GM12865 (cell line): ENCODE data around the gene FAM117B.
"Not testable (repeated sequence)": the region's sequence is repeated elsewhere in the genome, so short reads cannot be mapped to it uniquely, and the experiment has no call there.

Experiments
- DNase-seq: peaks from one replicate; pipeline ENCODE4 v3.0.0; 2010; ENCODE audit warnings: low read depth
- H3K4me3 ChIP-seq: 2 replicates; pipeline ENCODE4 v1.5.1; 2011; ENCODE audit warnings: mild to moderate bottlenecking, low read depth, low read length, control low read depth
- TF ChIP-seq, protein P1 (sequence below): IDR thresholded peaks from 2 replicates; pipeline ENCODE4 v1.5.1; 2011; ENCODE audit warnings: low read length, control low read depth, low read depth, inconsistent platforms; ENCODE audit not compliant: insufficient read depth; ENCODE audit errors: missing control alignments

The FAM117B gene

DNA sequence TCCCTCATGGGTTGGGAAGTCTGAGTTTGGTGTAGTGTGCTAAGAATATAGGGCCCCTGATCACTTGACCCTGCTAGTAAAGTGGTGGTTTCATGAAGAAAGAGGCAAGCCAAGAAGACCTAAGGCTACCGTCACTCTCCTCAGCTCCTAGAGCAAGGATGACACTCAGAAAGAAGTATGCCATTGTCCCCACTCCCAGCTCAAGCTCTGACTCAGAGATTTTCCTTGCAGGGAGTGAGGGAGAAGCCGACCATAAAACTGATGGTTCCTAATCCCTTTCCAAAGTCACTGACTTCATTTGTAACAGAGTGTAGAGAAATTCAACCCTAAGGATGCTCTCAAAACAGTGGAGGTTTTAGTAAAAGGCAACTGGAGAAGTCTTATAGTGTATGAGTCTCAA is 155.9 kb downstream of the FAM117B start:
- no peak overlapping the region for H3K4me3 ChIP-seq
- TF ChIP-seq, protein P1, sequence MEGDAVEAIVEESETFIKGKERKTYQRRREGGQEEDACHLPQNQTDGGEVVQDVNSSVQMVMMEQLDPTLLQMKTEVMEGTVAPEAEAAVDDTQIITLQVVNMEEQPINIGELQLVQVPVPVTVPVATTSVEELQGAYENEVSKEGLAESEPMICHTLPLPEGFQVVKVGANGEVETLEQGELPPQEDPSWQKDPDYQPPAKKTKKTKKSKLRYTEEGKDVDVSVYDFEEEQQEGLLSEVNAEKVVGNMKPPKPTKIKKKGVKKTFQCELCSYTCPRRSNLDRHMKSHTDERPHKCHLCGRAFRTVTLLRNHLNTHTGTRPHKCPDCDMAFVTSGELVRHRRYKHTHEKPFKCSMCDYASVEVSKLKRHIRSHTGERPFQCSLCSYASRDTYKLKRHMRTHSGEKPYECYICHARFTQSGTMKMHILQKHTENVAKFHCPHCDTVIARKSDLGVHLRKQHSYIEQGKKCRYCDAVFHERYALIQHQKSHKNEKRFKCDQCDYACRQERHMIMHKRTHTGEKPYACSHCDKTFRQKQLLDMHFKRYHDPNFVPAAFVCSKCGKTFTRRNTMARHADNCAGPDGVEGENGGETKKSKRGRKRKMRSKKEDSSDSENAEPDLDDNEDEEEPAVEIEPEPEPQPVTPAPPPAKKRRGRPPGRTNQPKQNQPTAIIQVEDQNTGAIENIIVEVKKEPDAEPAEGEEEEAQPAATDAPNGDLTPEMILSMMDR: no peak
- no peak for DNase-seq

DNA sequence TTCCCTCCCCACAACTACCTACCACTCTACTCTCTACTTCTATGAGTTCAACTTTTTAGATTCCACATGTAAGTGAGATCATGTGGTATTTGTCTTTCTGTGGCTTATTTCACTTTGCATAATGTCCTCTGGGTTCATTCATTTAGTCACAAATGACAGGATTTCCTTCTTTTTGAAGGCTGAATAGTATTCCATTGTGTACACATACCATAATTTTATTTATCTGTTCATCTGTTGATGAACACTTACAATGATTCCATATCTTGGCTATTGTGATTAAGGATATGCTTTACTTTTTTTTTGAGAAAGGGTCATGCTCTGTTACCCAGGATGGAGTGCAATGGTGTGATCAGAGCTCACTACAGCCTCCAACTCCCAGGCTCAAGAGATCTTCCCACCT is 163.2 kb downstream of the FAM117B start:
- no peak overlapping the region for H3K4me3 ChIP-seq
- TF ChIP-seq, protein P1: no peak
- no peak for DNase-seq

DNA sequence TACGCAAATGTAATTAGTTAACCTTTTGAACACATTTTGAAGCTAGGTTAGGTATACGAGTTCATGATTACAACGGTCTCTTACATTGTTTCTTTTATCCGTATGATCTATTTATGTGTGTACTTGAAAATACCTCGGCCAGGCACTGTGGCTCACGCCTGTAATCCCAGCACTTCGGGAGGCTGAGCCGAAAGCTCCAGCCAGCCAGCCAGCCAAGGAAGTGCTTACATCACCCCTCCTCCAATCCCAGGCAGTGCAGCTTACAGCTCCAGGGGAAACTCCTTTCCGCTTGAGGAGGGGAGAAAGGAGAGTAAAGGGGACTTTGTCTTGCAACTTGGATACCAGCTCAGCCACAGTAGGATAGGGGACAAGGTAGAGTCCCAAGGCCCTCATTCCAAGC is 171.1 kb downstream of the FAM117B start:
- H3K4me3 ChIP-seq, DNase-seq: not testable (repeated sequence)

DNA sequence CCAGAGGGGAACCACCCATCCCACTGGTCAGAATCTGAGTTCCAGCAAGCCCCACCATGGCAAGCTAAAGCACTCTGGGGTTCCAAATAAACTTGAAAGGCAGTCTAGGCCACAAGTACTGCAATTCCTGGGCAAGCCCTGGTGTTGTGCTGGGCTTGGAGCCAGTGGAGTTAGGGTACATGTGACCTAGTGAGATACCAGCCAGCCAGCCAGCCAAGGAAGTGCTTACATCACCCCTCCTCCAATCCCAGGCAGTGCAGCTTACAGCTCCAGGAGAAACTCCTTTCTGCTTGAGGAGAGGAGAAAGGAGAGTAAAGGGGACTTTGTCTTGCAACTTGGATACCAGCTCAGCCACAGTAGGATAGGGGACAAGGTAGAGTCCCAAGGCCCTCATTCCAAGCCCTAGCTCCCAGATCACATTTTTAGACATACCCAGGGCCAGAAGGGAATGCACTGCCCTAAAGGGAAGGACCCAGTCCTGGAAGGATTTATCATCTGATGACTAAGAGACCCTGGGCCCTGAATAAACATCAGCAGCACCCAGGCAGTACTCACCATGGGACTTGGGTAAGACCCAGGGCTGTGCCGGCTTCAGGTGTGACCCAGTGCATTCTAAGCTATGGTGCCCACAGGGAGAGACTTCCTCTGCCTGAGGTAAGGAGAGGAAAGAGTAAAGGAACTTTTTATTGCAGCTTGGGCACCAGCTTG is 172.8 kb downstream of the FAM117B start:
- not testable (repeated sequence) for DNase-seq, H3K4me3 ChIP-seq

DNA sequence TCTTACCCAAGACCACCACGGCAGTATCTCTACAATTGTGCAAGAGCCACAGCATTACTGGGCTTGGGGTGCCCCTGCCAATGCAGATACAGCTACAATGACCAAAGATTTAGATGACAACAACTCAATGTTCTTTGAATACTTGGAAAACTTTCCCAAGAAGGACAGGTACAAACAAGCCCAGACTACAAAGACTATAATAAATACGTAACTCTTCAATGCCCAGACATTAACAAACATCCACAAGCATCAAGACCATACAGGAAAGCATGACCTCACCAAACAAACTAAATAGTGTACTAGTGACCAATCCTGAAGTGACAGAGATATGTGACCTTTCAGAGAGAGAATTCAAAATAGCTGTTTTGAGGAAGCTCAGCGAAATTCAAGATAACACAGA is 174.0 kb downstream of the FAM117B start:
- H3K4me3 ChIP-seq: no peak overlapping the region
- TF ChIP-seq, protein P1: no peak

DNA sequence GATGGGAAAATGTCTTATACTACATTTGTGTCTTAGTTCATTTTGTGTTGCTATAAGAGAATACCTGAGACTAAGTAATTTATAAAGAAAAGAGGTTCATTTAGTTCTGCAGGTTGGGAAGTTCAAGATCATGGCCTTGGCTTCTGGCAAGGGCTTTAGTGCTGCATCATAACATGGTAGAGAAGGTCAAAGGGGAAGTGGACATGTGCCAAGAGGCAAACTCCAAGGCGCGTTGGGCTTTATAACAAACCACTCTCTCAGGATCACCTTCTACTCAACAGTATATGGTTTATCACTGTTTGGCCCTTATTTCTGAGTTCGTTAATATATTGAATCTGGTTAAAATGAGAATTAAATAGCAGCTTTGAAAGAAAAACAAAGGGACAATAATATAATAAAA is 178.6 kb downstream of the FAM117B start:
- TF ChIP-seq, protein P1: no peak
- no peak for DNase-seq
- H3K4me3 ChIP-seq: no peak overlapping the region

More for the DNA sequence above, 174.0 kb downstream of the FAM117B start:
- no peak for DNase-seq

DNA sequence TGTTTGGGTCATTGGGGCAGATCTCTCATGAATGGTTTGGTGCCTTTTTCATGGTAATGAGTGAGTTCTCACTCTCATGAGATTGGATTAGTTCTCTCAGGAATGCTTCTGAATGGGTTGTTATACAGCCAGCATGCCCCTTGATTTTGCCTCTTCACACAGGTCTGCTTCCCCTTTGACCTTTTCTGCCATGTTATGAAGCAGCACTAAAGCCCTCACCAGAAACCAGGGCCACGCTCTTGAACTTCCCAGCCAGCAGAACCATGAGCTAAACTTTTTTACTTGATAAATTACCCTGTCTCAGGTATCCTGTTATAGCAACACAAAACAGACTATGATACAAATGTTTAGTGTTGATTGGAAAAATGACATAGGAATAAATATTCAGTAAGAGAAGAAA is 179.5 kb downstream of the FAM117B start:
- TF ChIP-seq, protein P1: no peak
- H3K4me3 ChIP-seq: no peak overlapping the region
- DNase-seq: no peak

DNA sequence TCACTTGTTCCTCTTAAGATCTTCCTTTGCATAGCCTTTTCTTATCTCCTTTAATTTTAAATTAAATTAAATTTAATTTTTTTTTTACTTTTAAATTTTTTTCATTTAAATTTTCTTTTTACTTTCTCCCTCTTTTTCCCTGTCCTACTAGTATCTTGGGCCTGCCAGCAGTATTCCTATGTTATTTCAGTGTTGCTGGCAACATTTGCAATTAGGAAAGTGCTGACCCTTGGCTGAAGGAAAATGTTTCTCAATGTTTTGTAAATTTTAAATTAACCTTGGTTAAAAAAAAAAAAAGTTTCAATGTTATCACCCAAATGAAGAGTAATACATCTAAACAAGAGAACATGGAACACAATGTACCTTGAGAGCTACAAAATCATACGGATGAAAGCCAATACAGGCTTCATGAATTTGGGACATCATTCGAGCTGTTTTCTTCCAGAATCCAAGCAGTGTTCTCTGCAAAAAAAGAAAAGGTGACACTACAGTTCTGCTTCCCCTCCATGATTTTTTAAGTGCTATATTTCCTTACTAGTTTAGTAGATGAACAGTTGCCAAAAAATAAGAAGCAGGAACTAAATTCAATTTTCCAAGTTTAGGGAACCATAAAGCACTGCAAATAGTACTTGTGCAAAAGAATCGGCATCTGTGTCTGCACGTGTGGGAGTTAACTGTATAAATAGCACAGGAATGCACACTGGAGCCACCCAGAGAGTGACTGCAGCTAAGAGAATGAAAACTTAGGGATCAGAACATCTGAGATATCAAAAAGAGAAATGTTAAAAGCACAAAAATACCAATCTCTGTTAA is 181.0 kb downstream of the FAM117B start:
- H3K4me3 ChIP-seq: no peak overlapping the region
- no peak for DNase-seq
- TF ChIP-seq, protein P1: no peak
